HCT116 (cell line): ENCODE data around the gene GPC5. TPM values are rescaled to one million over a fixed set of nuclear protein-coding genes. Genes with fewer than 3 reads are reported as not detected.

Experiments used
- ATAC-seq: fragments of 200-7000 bp; cut with Tn5 transposase; 2 replicates; pipeline ENCODE4 v1.9.1; 2020; ENCODE audit warnings: mild to moderate bottlenecking, moderate library complexity
- BruUV-seq: library from RNA; stranded (reverse); fragments of 400-500 nt; replicated peaks from 2 replicates; lab custom pipeline; 2021; lab: Mats Ljungman, UMichigan
- CTCF ChIA-PET: fragments of 300-600 bp; sonication (Branson Sonifier 250); formaldehyde crosslinking; loops from one replicate; lab custom pipeline; 2021; ENCODE audit warnings: antibody characterized with exemption; lab: Charles Lee
- POLR2A ChIA-PET: fragments of 300-600, 350-600 bp; sonication (Branson Sonifier 250); formaldehyde crosslinking; loops from one replicate; lab custom pipeline; 2021; ENCODE audit warnings: antibody characterized with exemption; lab: Charles Lee
- RAD21 ChIA-PET, 2 experiments: fragments of 300-600 bp; sonication (Branson Sonifier 250); formaldehyde crosslinking; loops; one replicate each; lab custom pipeline; 2023; ENCODE audit warnings: low total read pairs in 2 of 2; ENCODE audit not compliant: uncharacterized antibody in 2 of 2, unreplicated experiment in 2 of 2, low non-redundant PET in 1 of 2; lab: Charles Lee
- DNase-seq: peaks from one replicate; pipeline ENCODE4 v3.0.0-alpha.2; 2010; ENCODE audit warnings: low read depth, low spot score
- H2AFZ ChIP-seq: fragments of 200-600 bp; shearing (Covaris generic), sonication (generic); 2 replicates; pipeline ENCODE4 v1.6.1; 2017; ENCODE audit warnings: low read depth, mixed run types, mixed read lengths, antibody characterized with exemption, low read length; ENCODE audit not compliant: poor library complexity, severe bottlenecking
- H3K27ac ChIP-seq: 2 replicates; pipeline ENCODE4 v1.5.1; 2012; ENCODE audit warnings: low read depth, low read length
- H3K27me3 ChIP-seq: fragments of 200-600 bp; sonication (generic); 2 replicates; pipeline ENCODE4 v1.6.1; 2016; ENCODE audit warnings: mixed run types, low read length, mixed read lengths; ENCODE audit not compliant: insufficient read depth
- H3K36me3 ChIP-seq, 2 experiments: fragments of 200-500 bp in 1 of 2; fragments of 200-600 bp in 1 of 2; sonication (Bioruptor generic) in 1 of 2; sonication (generic) in 1 of 2; 2 replicates each; pipeline versions ENCODE4 v1.5.1 to v1.6.1; 2014 to 2016; ENCODE audit warnings: low read length in 2 of 2, inconsistent platforms in 1 of 2, mixed read lengths in 1 of 2, mixed run types in 1 of 2; ENCODE audit not compliant: insufficient read depth in 2 of 2, control insufficient read depth in 1 of 2
- H3K4me1 ChIP-seq, 2 experiments: fragments of 200-600 bp in 1 of 2; sonication (generic) in 1 of 2; 2 replicates each; pipeline versions ENCODE4 v1.5.1 to v1.6.1; 2012 to 2017; ENCODE audit warnings: low read length in 2 of 2, inconsistent platforms in 1 of 2, mild to moderate bottlenecking in 1 of 2, mixed read lengths in 1 of 2, mixed run types in 1 of 2, moderate library complexity in 1 of 2; ENCODE audit not compliant: insufficient read depth in 2 of 2, control insufficient read depth in 1 of 2
- H3K4me2 ChIP-seq: fragments of 200-600 bp; sonication (generic); 2 replicates; pipeline ENCODE4 v1.6.1; 2017; ENCODE audit warnings: mixed run types, low read length, mixed read lengths
- H3K4me3 ChIP-seq, 2 experiments: fragments of 200-600 bp in 1 of 2; sonication (generic) in 1 of 2; replicated peaks in 1 of 2; 2 replicates each; pipeline ENCODE4 v1.5.1; 2011 to 2016; ENCODE audit warnings: low read length in 2 of 2, control low read depth in 1 of 2, low read depth in 1 of 2, mild to moderate bottlenecking in 1 of 2, mixed read lengths in 1 of 2, mixed run types in 1 of 2
- H3K79me2 ChIP-seq: fragments of 200-600 bp; sonication (generic); 2 replicates; pipeline ENCODE4 v1.6.1; 2017; ENCODE audit warnings: mild to moderate bottlenecking, mixed run types, low read length, moderate library complexity, mixed read lengths; ENCODE audit not compliant: insufficient read depth
- H3K9ac ChIP-seq: fragments of 200-600 bp; sonication (generic); 2 replicates; pipeline ENCODE4 v1.6.1; 2016; ENCODE audit warnings: low read length, mixed read lengths
- H3K9me2 ChIP-seq: fragments of 200-600 bp; sonication (generic), shearing (Covaris generic); 2 replicates; pipeline ENCODE4 v1.6.1; 2017; ENCODE audit warnings: mixed run types, mild to moderate bottlenecking, moderate library complexity; ENCODE audit not compliant: insufficient read depth
- H3K9me3 ChIP-seq, 2 experiments: fragments of 200-500 bp in 1 of 2; fragments of 200-600 bp in 1 of 2; sonication (Bioruptor generic) in 1 of 2; sonication (generic) in 1 of 2; 2 replicates each; pipeline ENCODE4 v1.6.1; 2014 to 2017; ENCODE audit warnings: low read length in 2 of 2, mixed read lengths in 2 of 2, inconsistent platforms in 1 of 2, low read depth in 1 of 2, mild to moderate bottlenecking in 1 of 2, mixed run types in 1 of 2, moderate library complexity in 1 of 2; ENCODE audit not compliant: control insufficient read depth in 1 of 2, insufficient read depth in 1 of 2
- H4K20me1 ChIP-seq: fragments of 200-600 bp; sonication (generic), shearing (Covaris generic); 2 replicates; pipeline ENCODE4 v1.6.1; 2017; ENCODE audit warnings: mixed run types, mild to moderate bottlenecking, moderate library complexity; ENCODE audit not compliant: insufficient read depth
- CTCF ChIP-seq, 3 experiments: fragments of 200-600 bp in 1 of 3; sonication (generic) in 1 of 3; IDR thresholded peaks in 2 of 3; conservative IDR thresholded peaks in 1 of 3; 2 replicates each; pipeline ENCODE4 v1.5.1; 2012 to 2017; ENCODE audit warnings: low read depth in 2 of 3, low read length in 2 of 3, antibody characterized with exemption in 1 of 3, borderline replicate concordance in 1 of 3, control low read depth in 1 of 3, mild to moderate bottlenecking in 1 of 3, mixed read lengths in 1 of 3, mixed run types in 1 of 3, moderate library complexity in 1 of 3; ENCODE audit not compliant: insufficient read depth in 1 of 3
- EGR1 ChIP-seq: IDR thresholded peaks from 2 replicates; pipeline ENCODE4 v1.6.1; 2012; ENCODE audit warnings: low read depth
- EZH2phosphoT487 ChIP-seq: fragments of 200-600 bp; IDR thresholded peaks from 2 replicates; pipeline ENCODE4 v1.6.1; 2018; ENCODE audit warnings: antibody characterized with exemption, borderline replicate concordance
- JUND ChIP-seq: IDR thresholded peaks from 2 replicates; pipeline ENCODE4 v1.6.1; 2012
- MAX ChIP-seq: IDR thresholded peaks from 2 replicates; pipeline ENCODE4 v1.6.1; 2012
- POLR2A ChIP-seq: IDR thresholded peaks from 2 replicates; pipeline ENCODE4 v1.7.0; 2011; ENCODE audit warnings: borderline replicate concordance; ENCODE audit not compliant: insufficient read depth, insufficient read length; ENCODE audit errors: extremely low read depth
- SIN3A ChIP-seq: IDR thresholded peaks from 2 replicates; pipeline ENCODE4 v1.6.1; 2012; ENCODE audit warnings: low read depth
- SP1 ChIP-seq: IDR thresholded peaks from 2 replicates; pipeline ENCODE4 v1.6.1; 2012; ENCODE audit warnings: low read depth
- YY1 ChIP-seq: IDR thresholded peaks from 2 replicates; pipeline ENCODE4 v1.6.1; 2011; ENCODE audit warnings: low read length, low read depth, moderate library complexity, mild to moderate bottlenecking; ENCODE audit not compliant: insufficient replicate concordance; ENCODE audit errors: extremely low read depth
- ZFX ChIP-seq: fragments of 450-650 bp; IDR thresholded peaks from 2 replicates; pipeline ENCODE4 v1.6.1; 2017
- intact Hi-C: fragments of 100-400 bp; cut with micrococcal nuclease; formaldehyde crosslinking; loops from 2 replicates; pipeline ENCODE4 v1.10.0; 2022
- total RNA-seq: library from RNA; stranded (reverse); gene quantifications from one replicate; pipeline ENCODE4 v1.2.1, GENCODE V29; 2021; ENCODE audit not compliant: unreplicated experiment

Gene GPC5
- total RNA-seq, 1 experiment from 2014 or later: not detected

GRCh38 chr13:91904597-91904996, 506.2 kb downstream of the GPC5 start:
- Histone ChIP-seq H3K36me3 (no peaks in the 10 kb centered on the region), H2AFZ (no peak overlapping the region), H3K9me2 (no peaks in the 10 kb centered on the region), H4K20me1 (no peaks in the 10 kb centered on the region), H3K4me3 (no peak overlapping the region), H3K27ac (no peak overlapping the region), H3K9me3 (peaks cover 8 to 12% of the 10 kb centered on the region in 2 experiments; a peak in 2 of 4 replicates), H3K4me2 (no peak overlapping the region), H3K27me3 (no peaks in the 10 kb centered on the region), H3K4me1 (no peaks in the 10 kb centered on the region), H3K9ac (no peak overlapping the region), H3K79me2 (no peaks in the 10 kb centered on the region)
- POLR2A ChIA-PET: no interaction called here
- TF ChIP-seq JUND (no peak), EZH2phosphoT487 (no peak), MAX (no peak), EGR1 (no peak), SP1 (no peak), YY1 (no peak), POLR2A (no peak), ZFX (no peak), SIN3A (no peak), CTCF (IDR thresholded peaks at IDR 0.05 in 2 of 3, conservative IDR thresholded peaks at IDR 0.05 in 1 of 3; ENCODE audit: borderline replicate concordance in 1 of 3, insufficient read depth in 1 of 3, low read depth in 2 of 3, low read length in 2 of 3) (no peak)
- ATAC-seq: no peak
- RAD21 ChIA-PET: no interaction called here
- CTCF ChIA-PET: no interaction called here
- no peak for DNase-seq
- intact Hi-C loops: no loop called here
- no TSS peak for BruUV-seq
